Measurements from ENCODE around the gene KCNMA1. TPM values are rescaled to one million over a fixed set of nuclear protein-coding genes. Genes with fewer than 3 reads are reported as not detected.

KCNMA1 gene
- total RNA-seq, 1 experiment from 2014 or later: 0.49 TPM

GRCh38 chr10:77138541-77138940, 499.1 kb downstream of the KCNMA1 start:
- ChIA-PET POLR2A (no interaction called here), RAD21 (ENCODE audit: low non-redundant PET in 1 of 2, low total read pairs in 2 of 2, uncharacterized antibody in 2 of 2, unreplicated experiment in 2 of 2) (no interaction called here), CTCF (no interaction called here)
- Histone ChIP-seq H3K9me2 (ENCODE audit: insufficient read depth) (no peaks in the 10 kb centered on the region), H3K36me3 (ENCODE audit: control insufficient read depth in 1 of 2, insufficient read depth in 2 of 2, low read length in 2 of 2) (no peaks in the 10 kb centered on the region), H2AFZ (ENCODE audit: low read depth, low read length, poor library complexity, severe bottlenecking) (no peak overlapping the region), H3K9me3 (ENCODE audit: control insufficient read depth in 1 of 2, insufficient read depth in 1 of 2, low read depth in 1 of 2, low read length in 2 of 2) (no peaks in the 10 kb centered on the region), H3K4me2 (ENCODE audit: low read length) (no peak overlapping the region), H3K27ac (ENCODE audit: low read depth, low read length) (no peak overlapping the region), H3K79me2 (ENCODE audit: insufficient read depth, low read length) (no peaks in the 10 kb centered on the region), H3K4me1 (ENCODE audit: control insufficient read depth in 1 of 2, insufficient read depth in 2 of 2, low read length in 2 of 2) (no peaks in the 10 kb centered on the region), H3K27me3 (ENCODE audit: insufficient read depth, low read length) (peaks cover 38% of the 10 kb centered on the region), H4K20me1 (ENCODE audit: insufficient read depth) (no peaks in the 10 kb centered on the region), H3K4me3 (replicated peaks in 1 of 2; ENCODE audit: low read depth in 1 of 2, low read length in 2 of 2) (no peak overlapping the region), H3K9ac (ENCODE audit: low read length) (no peak overlapping the region)
- no peak for ATAC-seq
- BruUV-seq (replicated peaks): no TSS peak
- TF ChIP-seq SIN3A (IDR thresholded peaks at IDR 0.05; ENCODE audit: low read depth) (no peak), RAD21 (IDR thresholded peaks at IDR 0.05; ENCODE audit: low read depth) (no peak), MAX (IDR thresholded peaks at IDR 0.05) (no peak), ZBTB33 (IDR thresholded peaks at IDR 0.05; ENCODE audit: extremely low read depth, insufficient replicate concordance, low read length) (no peak), EZH2phosphoT487 (IDR thresholded peaks at IDR 0.05; ENCODE audit: borderline replicate concordance) (no peak), ELF1 (IDR thresholded peaks at IDR 0.05; ENCODE audit: borderline replicate concordance, low read depth) (no peak), ZNF274 (IDR thresholded peaks at IDR 0.05; ENCODE audit: low read depth, low read length) (no peak), ZFX (IDR thresholded peaks at IDR 0.05) (no peak), EGR1 (IDR thresholded peaks at IDR 0.05; ENCODE audit: low read depth) (no peak), FOSL1 (IDR thresholded peaks at IDR 0.05; ENCODE audit: low read depth) (no peak), EZH2 (IDR thresholded peaks at IDR 0.05) (no peak), CBX3 (IDR thresholded peaks at IDR 0.05; ENCODE audit: low read depth) (no peak), YY1 (IDR thresholded peaks at IDR 0.05; ENCODE audit: extremely low read depth, insufficient replicate concordance, low read depth, low read length) (no peak), JUND (IDR thresholded peaks at IDR 0.05) (no peak), SRF (IDR thresholded peaks at IDR 0.05; ENCODE audit: low read depth) (no peak), CEBPB (IDR thresholded peaks at IDR 0.05; ENCODE audit: low read depth) (no peak), CTCF (IDR thresholded peaks at IDR 0.05 in 2 of 3, conservative IDR thresholded peaks at IDR 0.05 in 1 of 3; ENCODE audit: borderline replicate concordance in 1 of 3, insufficient read depth in 1 of 3, low read depth in 2 of 3, low read length in 2 of 3) (no peak)
- intact Hi-C loops (cut with micrococcal nuclease): no loop called here
- no peak for DNase-seq (ENCODE audit: low read depth, low spot score)

Measured in HCT116 (cell line).